ENCODE measurements around the gene NDUFB10.
A peak's percentile ranks its signal among the peaks of the same experiment; 100 is the strongest.
"Not testable (repeated sequence)": the region's sequence is repeated elsewhere in the genome, so short reads cannot be mapped to it uniquely, and the experiment has no call there.

Gene NDUFB10

GRCh38 chr16:1946495-1947368 lies 12.6 kb upstream of the NDUFB10 start:
- no peak for DNase-seq (ENCODE audit: low read depth in 2 of 2)

- no peak for DNase-seq (ENCODE audit: low read depth in 2 of 2)
Measured at GRCh38 chr16:1947369-1947670, 12.0 kb upstream of the NDUFB10 start.

- DNase-seq (ENCODE audit: low read depth in 2 of 2), result no peak
Measured at GRCh38 chr16:1949507-1949906, 9.8 kb upstream of the NDUFB10 start.

- DNase-seq (ENCODE audit: low read depth in 2 of 2), result no peak
Measured at GRCh38 chr16:1950047-1950446, 9.3 kb upstream of the NDUFB10 start.

GRCh38 chr16:1950559-1950958 lies 8.8 kb upstream of the NDUFB10 start:
- no peak for DNase-seq (ENCODE audit: low read depth in 2 of 2)

GRCh38 chr16:1953734-1954133 lies 5.6 kb upstream of the NDUFB10 start:
- no peak for DNase-seq (ENCODE audit: low read depth in 2 of 2)

GRCh38 chr16:1957434-1958142 lies 1.8 kb upstream of the NDUFB10 start:
- DNase-seq (ENCODE audit: low read depth in 2 of 2), result not testable (repeated sequence)

GRCh38 chr16:1958143-1958491 lies 1.2 kb upstream of the NDUFB10 start:
- DNase-seq (ENCODE audit: low read depth in 2 of 2), result not testable (repeated sequence)

GRCh38 chr16:1958715-1959268 lies 546 bp upstream of the NDUFB10 start:
- no peak for DNase-seq (ENCODE audit: low read depth in 2 of 2)

GRCh38 chr16:1960665-1961630 lies 1.6 kb downstream of the NDUFB10 start:
- no peak for DNase-seq (ENCODE audit: low read depth in 2 of 2)

- DNase-seq (ENCODE audit: low read depth in 2 of 2), result no peak
Measured at GRCh38 chr16:1961651-1962067, 2.3 kb downstream of the NDUFB10 start.

GRCh38 chr16:1962161-1963153 lies 3.1 kb downstream of the NDUFB10 start:
- DNase-seq (ENCODE audit: low read depth in 2 of 2), result not testable (repeated sequence)

GRCh38 chr16:1963806-1964505 lies 4.6 kb downstream of the NDUFB10 start:
- no peak for DNase-seq (ENCODE audit: low read depth in 2 of 2)

GRCh38 chr16:1964506-1965395 lies 5.4 kb downstream of the NDUFB10 start, which contains the start of gene RPS2:
Gene RPS2, minus strand, starts transcription at chr16:1964826. Its CDS starts 201 bp downstream, at chr16:1964625.
- DNase-seq (ENCODE audit: low read depth in 2 of 2), result peak; percentile 93 to 94

GRCh38 chr16:1965396-1966001 lies 6.2 kb downstream of the NDUFB10 start:
- DNase-seq (ENCODE audit: low read depth in 2 of 2), result no peak

- DNase-seq (ENCODE audit: low read depth in 2 of 2), result no peak
Measured at GRCh38 chr16:1966460-1966859, 7.1 kb downstream of the NDUFB10 start, which contains the start of gene RNF151. Gene RNF151, plus strand, starts transcription at chr16:1966856. Its CDS starts 26 bp downstream, at chr16:1966882.

- no peak for DNase-seq (ENCODE audit: low read depth in 2 of 2)
Measured at GRCh38 chr16:1968146-1968953, 9.0 kb downstream of the NDUFB10 start.
